Osteoblast (primary cell): ENCODE measurements around the gene HSF5. TPM values are rescaled to one million over a fixed set of nuclear protein-coding genes. Genes with fewer than 3 reads are reported as not detected.

ENCODE experiments used
- DNase-seq: peaks from one replicate; pipeline ENCODE4 v3.0.0; 2011; ENCODE audit warnings: low spot score, mixed read lengths; ENCODE audit not compliant: insufficient read length; ENCODE audit errors: missing footprints
- H2AFZ ChIP-seq: 2 replicates; pipeline ENCODE4 v1.6.0; 2011; ENCODE audit warnings: mild to moderate bottlenecking, low read length
- H3K27ac ChIP-seq: 2 replicates; pipeline ENCODE4 v1.5.1; 2011; ENCODE audit warnings: mild to moderate bottlenecking, low read depth, low read length, moderate library complexity
- H3K27me3 ChIP-seq: 2 replicates; pipeline ENCODE4 v1.6.0; 2012; ENCODE audit warnings: mild to moderate bottlenecking, control low read depth, inconsistent platforms, low read length, moderate library complexity; ENCODE audit not compliant: insufficient read depth
- H3K36me3 ChIP-seq: 2 replicates; pipeline ENCODE4 v1.5.1; 2011; ENCODE audit warnings: mild to moderate bottlenecking, low read length, control low read depth, moderate library complexity; ENCODE audit not compliant: insufficient read depth
- H3K4me1 ChIP-seq: 2 replicates; pipeline ENCODE4 v1.5.1; 2011; ENCODE audit warnings: mild to moderate bottlenecking, low read length, control low read depth, moderate library complexity; ENCODE audit not compliant: insufficient read depth
- H3K4me2 ChIP-seq: 2 replicates; pipeline ENCODE4 v1.6.0; 2011; ENCODE audit warnings: mild to moderate bottlenecking, low read length; ENCODE audit not compliant: insufficient read depth
- H3K4me3 ChIP-seq: fragments of 200-600 bp; sonication (generic); 3 replicates; pipeline ENCODE4 v1.5.1; 2012; ENCODE audit warnings: mild to moderate bottlenecking, low read length, inconsistent platforms; ENCODE audit not compliant: insufficient read depth
- H3K79me2 ChIP-seq: 2 replicates; pipeline ENCODE4 v1.6.0; 2012; ENCODE audit warnings: mild to moderate bottlenecking, low read length, control low read depth, inconsistent platforms; ENCODE audit not compliant: insufficient read depth
- H3K9me3 ChIP-seq: 2 replicates; pipeline ENCODE4 v1.5.1; 2011; ENCODE audit warnings: low read depth, low read length, control low read depth
- H4K20me1 ChIP-seq: 2 replicates; pipeline ENCODE4 v1.6.0; 2012; ENCODE audit warnings: mild to moderate bottlenecking, low read length, control low read depth; ENCODE audit not compliant: insufficient read depth
- total RNA-seq: library from RNA; depleted of rRNA; stranded (reverse); fragments of >200 nt; gene quantifications from 2 replicates; pipeline ENCODE4 v1.2.3, GENCODE V29; 2012
- TF ChIP-seq, protein P1 (sequence below): IDR thresholded peaks from 2 replicates; pipeline ENCODE4 v1.5.1; 2011; ENCODE audit warnings: mild to moderate bottlenecking, low read depth, low read length, moderate library complexity; ENCODE audit errors: extremely low read depth

The HSF5 gene
- total RNA-seq, 1 donor, result under 0.01 TPM

- H3K9me3 ChIP-seq, result no peaks in the 10 kb centered on the region
- no peak overlapping the region for H3K4me3 ChIP-seq
- H3K27me3 ChIP-seq, result no peaks in the 10 kb centered on the region
- H3K79me2 ChIP-seq, result no peaks in the 10 kb centered on the region
- no peak for DNase-seq
- no peaks in the 10 kb centered on the region for H3K4me1 ChIP-seq
- peaks cover 70% of the 10 kb centered on the region for H3K36me3 ChIP-seq
- no peak overlapping the region for H2AFZ ChIP-seq
- H4K20me1 ChIP-seq, result no peaks in the 10 kb centered on the region
- H3K4me2 ChIP-seq, result no peak overlapping the region
- TF ChIP-seq, protein P1, sequence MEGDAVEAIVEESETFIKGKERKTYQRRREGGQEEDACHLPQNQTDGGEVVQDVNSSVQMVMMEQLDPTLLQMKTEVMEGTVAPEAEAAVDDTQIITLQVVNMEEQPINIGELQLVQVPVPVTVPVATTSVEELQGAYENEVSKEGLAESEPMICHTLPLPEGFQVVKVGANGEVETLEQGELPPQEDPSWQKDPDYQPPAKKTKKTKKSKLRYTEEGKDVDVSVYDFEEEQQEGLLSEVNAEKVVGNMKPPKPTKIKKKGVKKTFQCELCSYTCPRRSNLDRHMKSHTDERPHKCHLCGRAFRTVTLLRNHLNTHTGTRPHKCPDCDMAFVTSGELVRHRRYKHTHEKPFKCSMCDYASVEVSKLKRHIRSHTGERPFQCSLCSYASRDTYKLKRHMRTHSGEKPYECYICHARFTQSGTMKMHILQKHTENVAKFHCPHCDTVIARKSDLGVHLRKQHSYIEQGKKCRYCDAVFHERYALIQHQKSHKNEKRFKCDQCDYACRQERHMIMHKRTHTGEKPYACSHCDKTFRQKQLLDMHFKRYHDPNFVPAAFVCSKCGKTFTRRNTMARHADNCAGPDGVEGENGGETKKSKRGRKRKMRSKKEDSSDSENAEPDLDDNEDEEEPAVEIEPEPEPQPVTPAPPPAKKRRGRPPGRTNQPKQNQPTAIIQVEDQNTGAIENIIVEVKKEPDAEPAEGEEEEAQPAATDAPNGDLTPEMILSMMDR, result no peak
- no peak overlapping the region for H3K27ac ChIP-seq
Observed at GRCh38 chr17:58493506-58493905, 5.3 kb upstream of the HSF5 start.

GRCh38 chr17:58492238-58493121 is 4.3 kb upstream of the HSF5 start:
- no peak for DNase-seq
- H3K36me3 ChIP-seq, result peaks cover 69% of the 10 kb centered on the region
- no peaks in the 10 kb centered on the region for H3K9me3 ChIP-seq
- no peaks in the 10 kb centered on the region for H3K27me3 ChIP-seq
- no peaks in the 10 kb centered on the region for H3K79me2 ChIP-seq
- no peak overlapping the region for H3K4me3 ChIP-seq
- H3K27ac ChIP-seq, result no peak overlapping the region
- no peak overlapping the region for H2AFZ ChIP-seq
- no peak overlapping the region for H3K4me2 ChIP-seq
- no peaks in the 10 kb centered on the region for H4K20me1 ChIP-seq
- H3K4me1 ChIP-seq, result no peaks in the 10 kb centered on the region
- TF ChIP-seq, protein P1, result no peak

DNA sequence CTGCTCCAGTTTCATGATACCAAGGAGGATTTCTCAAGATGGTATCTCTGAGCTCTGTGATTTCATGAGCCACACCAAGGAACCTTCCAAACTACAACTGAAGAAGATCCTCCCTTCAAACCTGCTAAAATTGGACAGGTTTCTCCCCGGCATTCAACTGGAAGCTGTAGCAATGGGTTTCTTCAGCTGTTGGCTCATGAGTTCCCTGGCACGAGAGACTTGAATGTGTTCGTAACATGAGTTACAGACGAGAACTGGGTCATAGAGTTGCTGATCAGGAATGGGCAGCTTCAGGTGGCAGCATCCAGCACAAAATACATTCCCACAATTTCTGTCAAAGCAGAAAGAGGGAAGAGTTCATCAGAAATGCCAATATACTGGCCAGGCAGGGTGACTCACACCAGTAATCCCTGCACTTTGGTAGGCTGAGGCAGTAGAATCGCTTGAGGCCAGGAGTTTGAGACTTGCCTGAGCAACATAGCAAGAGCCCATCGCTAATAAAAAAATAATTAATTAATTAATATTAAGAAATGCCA is 3.4 kb upstream of the HSF5 start:
- H3K36me3 ChIP-seq, result peaks cover 64% of the 10 kb centered on the region

More for the DNA sequence above, 3.4 kb upstream of the HSF5 start:
- Histone ChIP-seq H3K4me3 (no peak overlapping the region), H3K9me3 (no peaks in the 10 kb centered on the region), H3K4me1 (no peaks in the 10 kb centered on the region), H4K20me1 (no peaks in the 10 kb centered on the region), H2AFZ (no peak overlapping the region), H3K27ac (no peak overlapping the region), H3K4me2 (no peak overlapping the region), H3K27me3 (no peaks in the 10 kb centered on the region), H3K79me2 (no peaks in the 10 kb centered on the region)
- DNase-seq, result no peak
- TF ChIP-seq, protein P1, result no peak
